HFFc6 (cell line): Measurements from ENCODE around the gene SCN10A. TPM values are rescaled to one million over a fixed set of nuclear protein-coding genes. Genes with fewer than 3 reads are reported as not detected.

ENCODE experiments used
- DNase-seq: peaks from one replicate; pipeline ENCODE4 v3.0.0-alpha.2; 2018
- H3K27ac Mint-ChIP-seq: 2 replicates; pipeline ENCODE4 v1.8.0; 2020; ENCODE audit warnings: mild to moderate bottlenecking, mixed read lengths
- H3K27me3 Mint-ChIP-seq: 2 replicates; pipeline ENCODE4 v1.8.0; 2021; ENCODE audit warnings: mild to moderate bottlenecking, moderate library complexity, mixed read lengths; ENCODE audit not compliant: insufficient read depth
- H3K36me3 Mint-ChIP-seq: 2 replicates; pipeline ENCODE4 v1.8.0; 2021; ENCODE audit warnings: low read depth, mixed read lengths
- H3K4me1 Mint-ChIP-seq: 2 replicates; pipeline ENCODE4 v1.8.0; 2020; ENCODE audit warnings: low read depth, mixed read lengths
- H3K4me3 Mint-ChIP-seq: 2 replicates; pipeline ENCODE4 v1.8.0; 2020; ENCODE audit warnings: mild to moderate bottlenecking, moderate library complexity, mixed read lengths
- H3K9me3 Mint-ChIP-seq: 2 replicates; pipeline ENCODE4 v1.8.0; 2020; ENCODE audit warnings: mild to moderate bottlenecking, mixed read lengths
- CTCF ChIP-seq: fragments of 200-600 bp; sonication (generic); IDR thresholded peaks from 2 replicates; pipeline ENCODE4 v1.5.0; 2021; ENCODE audit warnings: antibody characterized with exemption, mild to moderate bottlenecking
- total RNA-seq, 6 experiments: library from RNA; stranded (reverse); fragmentation: NEBNext Ultra II Directional; extraction: Animal tissue kit (Norgen Biotek cat#: 25700); gene quantifications; 2 replicates in 1 of 6; 3 replicates in 5 of 6; pipeline ENCODE4 v1.2.3, GENCODE V29; 2021

Gene SCN10A
- total RNA-seq, 6 experiments from 2014 or later: not detected

- Mint-ChIP-seq H3K4me3 (no peak overlapping the region), H3K4me1 (no peaks in the 10 kb centered on the region), H3K27me3 (peaks cover 33% of the 10 kb centered on the region), H3K27ac (no peak overlapping the region), H3K36me3 (no peaks in the 10 kb centered on the region), H3K9me3 (no peaks in the 10 kb centered on the region)
- no peak for DNase-seq
- TF ChIP-seq CTCF: no peak
These were observed 162.1 kb downstream of the SCN10A start for GRCh38 chr3:38653685-38654537.

GRCh38 chr3:38652934-38653333 is 163.1 kb downstream of the SCN10A start:
- Mint-ChIP-seq H3K4me3 (no peak overlapping the region), H3K27me3 (peaks cover 33% of the 10 kb centered on the region), H3K9me3 (no peaks in the 10 kb centered on the region)

GRCh38 chr3:38651153-38651789 is 164.7 kb downstream of the SCN10A start:
- TF ChIP-seq CTCF: peak; percentile 99
- Mint-ChIP-seq H3K27ac (no peak overlapping the region), H3K9me3 (no peaks in the 10 kb centered on the region), H3K4me3 (no peak overlapping the region), H3K27me3 (peaks cover 23% of the 10 kb centered on the region), H3K36me3 (no peaks in the 10 kb centered on the region), H3K4me1 (no peaks in the 10 kb centered on the region)
- peak; percentile 41 for DNase-seq

More at GRCh38 chr3:38652934-38653333, 163.1 kb downstream of the SCN10A start:
- no peaks in the 10 kb centered on the region for H3K36me3 Mint-ChIP-seq
- H3K4me1 Mint-ChIP-seq: no peaks in the 10 kb centered on the region
- no peak overlapping the region for H3K27ac Mint-ChIP-seq
- TF ChIP-seq CTCF: no peak
- DNase-seq: no peak

- H3K36me3 Mint-ChIP-seq: no peaks in the 10 kb centered on the region
- no peak for TF ChIP-seq CTCF
- H3K4me3 Mint-ChIP-seq: no peak overlapping the region
- peaks cover 19% of the 10 kb centered on the region for H3K27me3 Mint-ChIP-seq
- H3K4me1 Mint-ChIP-seq: no peaks in the 10 kb centered on the region
- no peaks in the 10 kb centered on the region for H3K9me3 Mint-ChIP-seq
- H3K27ac Mint-ChIP-seq: no peak overlapping the region
- DNase-seq: no peak
These were observed 165.6 kb downstream of the SCN10A start for GRCh38 chr3:38650248-38650951.

- Mint-ChIP-seq H3K27me3 (peaks cover 19% of the 10 kb centered on the region), H3K9me3 (no peaks in the 10 kb centered on the region), H3K4me1 (no peaks in the 10 kb centered on the region), H3K27ac (no peak within 1 kb of the TSS), H3K4me3 (peak within 1 kb of the TSS; percentile 52), H3K36me3 (no peaks in the 10 kb centered on the region)
- no peak for TF ChIP-seq CTCF
- no peak for DNase-seq
These were observed 166.3 kb downstream of the SCN10A start, which contains the start of gene SCN5A for GRCh38 chr3:38649500-38650247. Gene SCN5A (minus strand): TSS chr3:38649687. CDS start chr3:38633307, 16,380 bp downstream.
